Measurements from ENCODE around the gene MCTP2.

DNA sequence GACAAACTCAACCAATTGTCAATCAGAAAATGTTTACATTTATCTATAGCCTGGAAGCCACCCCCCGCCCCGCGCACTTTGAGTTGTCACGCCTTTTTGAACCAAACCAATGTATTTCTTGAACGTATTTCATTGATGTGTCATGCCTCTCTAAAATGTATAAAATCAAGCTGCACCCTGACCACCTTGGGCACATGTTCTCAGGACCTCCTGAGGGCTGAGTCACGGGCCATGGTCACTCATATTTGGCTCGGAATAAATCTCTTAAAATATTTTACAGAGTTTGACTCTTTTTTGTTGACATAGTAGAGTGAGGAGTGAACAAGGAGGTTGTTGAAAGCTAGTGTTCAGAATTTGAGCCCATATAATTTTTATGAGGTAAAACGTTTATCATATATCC, 6.5 kb downstream of the MCTP2 start:
- TF ChIP-seq, protein P1, sequence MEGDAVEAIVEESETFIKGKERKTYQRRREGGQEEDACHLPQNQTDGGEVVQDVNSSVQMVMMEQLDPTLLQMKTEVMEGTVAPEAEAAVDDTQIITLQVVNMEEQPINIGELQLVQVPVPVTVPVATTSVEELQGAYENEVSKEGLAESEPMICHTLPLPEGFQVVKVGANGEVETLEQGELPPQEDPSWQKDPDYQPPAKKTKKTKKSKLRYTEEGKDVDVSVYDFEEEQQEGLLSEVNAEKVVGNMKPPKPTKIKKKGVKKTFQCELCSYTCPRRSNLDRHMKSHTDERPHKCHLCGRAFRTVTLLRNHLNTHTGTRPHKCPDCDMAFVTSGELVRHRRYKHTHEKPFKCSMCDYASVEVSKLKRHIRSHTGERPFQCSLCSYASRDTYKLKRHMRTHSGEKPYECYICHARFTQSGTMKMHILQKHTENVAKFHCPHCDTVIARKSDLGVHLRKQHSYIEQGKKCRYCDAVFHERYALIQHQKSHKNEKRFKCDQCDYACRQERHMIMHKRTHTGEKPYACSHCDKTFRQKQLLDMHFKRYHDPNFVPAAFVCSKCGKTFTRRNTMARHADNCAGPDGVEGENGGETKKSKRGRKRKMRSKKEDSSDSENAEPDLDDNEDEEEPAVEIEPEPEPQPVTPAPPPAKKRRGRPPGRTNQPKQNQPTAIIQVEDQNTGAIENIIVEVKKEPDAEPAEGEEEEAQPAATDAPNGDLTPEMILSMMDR (IDR thresholded peaks at IDR 0.05) = no peak
- TF ChIP-seq POLR2A (IDR thresholded peaks at IDR 0.05) (no peak), POLR2AphosphoS5 (IDR thresholded peaks at IDR 0.05) (no peak)
